Activated naive CD8-positive, alpha-beta T cell treated with anti-CD3 and anti-CD28 coated beads, Interleukin-2, amount 10 ng/mL, durations not matched to agents 7 days and 5 days (primary cell): ENCODE measurements around the gene CES5A. TPM values are rescaled to one million over a fixed set of nuclear protein-coding genes. Genes with fewer than 3 reads are reported as not detected.
"Not testable (repeated sequence)": the region's sequence is repeated elsewhere in the genome, so short reads cannot be mapped to it uniquely, and the experiment has no call there.

Experiments
- ATAC-seq: fragments of 150-1000 bp; cut with Tn5 transposase; one replicate; pipeline ENCODE4 v1.10.0; 2021; ENCODE audit warnings: low read depth, moderate library complexity
- POLR2A ChIA-PET: fragments of 350-600 bp; sonication (Branson Sonifier 250); formaldehyde crosslinking; loops from one replicate; lab custom pipeline; 2021; ENCODE audit warnings: antibody characterized with exemption; lab: Charles Lee
- DNase-seq: peaks from one replicate; pipeline ENCODE4 v3.0.0; 2021
- H3K27ac Mint-ChIP-seq: one replicate; pipeline ENCODE4 v1.8.0; 2022; ENCODE audit warnings: mild to moderate bottlenecking, mixed read lengths
- H3K27me3 Mint-ChIP-seq: one replicate; pipeline ENCODE4 v1.8.0; 2022; ENCODE audit warnings: mild to moderate bottlenecking, moderate library complexity, mixed read lengths
- H3K36me3 Mint-ChIP-seq: one replicate; pipeline ENCODE4 v1.8.0; 2021; ENCODE audit warnings: mild to moderate bottlenecking, mixed read lengths
- H3K4me1 Mint-ChIP-seq: one replicate; pipeline ENCODE4 v1.8.0; 2021; ENCODE audit warnings: mixed read lengths
- H3K4me3 Mint-ChIP-seq: one replicate; pipeline ENCODE4 v1.8.0; 2022; ENCODE audit warnings: mild to moderate bottlenecking, moderate library complexity, mixed read lengths
- H3K9me3 Mint-ChIP-seq: one replicate; pipeline ENCODE4 v1.8.0; 2021; ENCODE audit warnings: mixed read lengths
- total RNA-seq, 2 experiments: library from RNA; stranded (reverse); gene quantifications; one replicate each; pipeline ENCODE4 v1.2.3, GENCODE V29; 2021

CES5A gene
- not detected for total RNA-seq

DNA sequence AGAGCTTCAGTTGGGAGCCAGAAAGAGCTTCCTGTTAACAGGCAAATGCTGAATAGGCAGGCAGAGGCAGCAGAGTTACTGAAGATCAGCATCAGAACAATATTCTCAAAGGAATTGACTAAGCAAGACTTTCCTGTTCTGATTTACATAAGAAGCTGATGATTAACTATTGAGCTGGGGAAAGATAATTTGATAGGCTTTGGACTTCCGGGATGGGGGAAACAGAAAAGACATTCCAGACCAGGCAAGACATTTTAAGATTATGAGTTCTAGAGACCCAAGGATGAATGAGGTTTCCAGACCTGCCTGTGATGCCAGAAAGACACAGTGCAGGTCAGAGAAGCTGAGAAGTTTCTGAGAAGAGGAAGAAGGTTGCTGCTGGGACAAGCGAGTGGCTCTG lies at the start of gene CES5A:
Gene CES5A (minus strand): TSS at position 101 of the 400 bp plus-strand sequence. CDS start 152 bp downstream, outside the sequence.
- no peak for ATAC-seq
- POLR2A ChIA-PET = no interaction called here
- H3K4me1 Mint-ChIP-seq = no peaks in the 10 kb centered on the region
- H3K27ac Mint-ChIP-seq = no peak within 1 kb of the TSS
- no peaks in the 10 kb centered on the region for H3K27me3 Mint-ChIP-seq
- H3K9me3 Mint-ChIP-seq = peaks cover 1% of the 10 kb centered on the region
- no peak within 1 kb of the TSS for H3K4me3 Mint-ChIP-seq
- H3K36me3 Mint-ChIP-seq = no peaks in the 10 kb centered on the region
- no peak for DNase-seq

DNA sequence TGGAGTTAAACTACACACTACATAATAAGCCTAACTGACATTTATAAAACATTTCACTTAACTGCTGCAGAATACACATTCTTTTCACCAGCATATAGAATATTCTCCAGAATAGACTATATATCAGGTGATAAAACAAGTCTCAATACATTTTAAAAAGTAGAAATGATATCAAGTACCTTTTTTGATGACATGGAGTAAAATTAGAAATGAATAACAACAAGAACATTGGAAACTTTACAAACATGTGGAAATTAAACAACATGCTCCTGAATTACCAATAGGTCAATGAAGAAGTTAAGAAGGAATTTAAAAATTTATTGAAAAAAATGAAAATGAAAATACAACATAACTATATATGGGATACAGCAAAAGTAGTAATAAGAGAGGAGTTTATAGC lies 47.5 kb upstream of the CES5A start:
- H3K36me3 Mint-ChIP-seq = no peaks in the 10 kb centered on the region
- no peaks in the 10 kb centered on the region for H3K4me1 Mint-ChIP-seq
- POLR2A ChIA-PET = no interaction called here

GRCh38 chr16:55917373-55918160 lies 42.4 kb upstream of the CES5A start:
- no peak for ATAC-seq
- H3K9me3 Mint-ChIP-seq = no peaks in the 10 kb centered on the region

More for the DNA sequence above, 47.5 kb upstream of the CES5A start:
- no peak overlapping the region for H3K27ac Mint-ChIP-seq
- H3K4me3 Mint-ChIP-seq = no peak overlapping the region
- H3K27me3 Mint-ChIP-seq = peaks cover 21% of the 10 kb centered on the region
- no peak for DNase-seq
- no peaks in the 10 kb centered on the region for H3K9me3 Mint-ChIP-seq
- no peak for ATAC-seq

DNA sequence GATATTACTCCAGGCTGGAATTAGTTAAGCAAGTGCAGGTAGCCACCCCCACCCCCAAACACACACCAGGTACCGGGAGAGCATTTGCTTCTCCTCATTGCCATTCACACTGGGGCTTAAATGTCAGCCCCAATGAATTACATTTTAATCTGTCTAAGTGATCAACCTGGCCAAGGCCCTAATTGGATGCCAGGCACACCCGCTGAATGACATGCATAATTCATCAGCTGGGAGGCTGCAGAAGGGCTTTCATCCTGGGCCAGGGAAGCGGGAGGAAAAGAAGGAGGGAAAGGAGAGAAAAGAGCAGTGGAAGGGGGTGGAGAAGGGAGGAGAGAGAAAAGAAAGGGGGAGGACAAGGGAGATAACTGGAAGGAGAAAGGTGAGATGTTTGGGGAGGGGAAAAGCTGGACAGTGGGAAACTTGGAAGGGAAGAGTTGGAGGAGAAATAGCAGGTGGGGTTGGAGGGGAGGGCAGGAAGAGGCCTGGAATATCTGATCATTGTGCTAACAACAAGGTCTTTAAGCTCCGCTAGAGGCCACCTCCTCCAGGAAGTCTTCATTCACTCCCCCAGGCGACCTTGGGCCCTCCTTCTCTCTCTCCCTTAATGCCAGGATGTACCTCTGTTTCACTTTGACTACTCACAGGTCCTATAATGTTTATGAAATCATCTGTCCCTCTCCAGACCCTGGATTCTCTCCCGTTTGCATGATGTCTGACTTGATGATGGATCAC lies 40.1 kb upstream of the CES5A start:
- POLR2A ChIA-PET = no interaction called here
- DNase-seq = no peak
- Mint-ChIP-seq H3K27me3 (no peaks in the 10 kb centered on the region), H3K27ac (no peak overlapping the region), H3K9me3 (no peaks in the 10 kb centered on the region), H3K36me3 (no peaks in the 10 kb centered on the region), H3K4me3 (no peak overlapping the region), H3K4me1 (no peaks in the 10 kb centered on the region)
- no peak for ATAC-seq

More at GRCh38 chr16:55917373-55918160, 42.4 kb upstream of the CES5A start:
- DNase-seq = no peak
- POLR2A ChIA-PET = no interaction called here
- H3K36me3 Mint-ChIP-seq = no peaks in the 10 kb centered on the region
- peaks cover 7% of the 10 kb centered on the region for H3K27me3 Mint-ChIP-seq
- H3K4me1 Mint-ChIP-seq = no peaks in the 10 kb centered on the region
- H3K27ac Mint-ChIP-seq = no peak overlapping the region
- H3K4me3 Mint-ChIP-seq = no peak overlapping the region

- Mint-ChIP-seq H3K36me3 (no peaks in the 10 kb centered on the region), H3K27ac (no peak overlapping the region), H3K4me3 (no peak overlapping the region), H3K4me1 (no peaks in the 10 kb centered on the region), H3K27me3 (no peaks in the 10 kb centered on the region), H3K9me3 (no peaks in the 10 kb centered on the region)
- DNase-seq = no peak
- no peak for ATAC-seq
- POLR2A ChIA-PET = no interaction called here
These were observed 39.2 kb upstream of the CES5A start for GRCh38 chr16:55914383-55914782.

GRCh38 chr16:55913716-55914115 lies 38.5 kb upstream of the CES5A start:
- no peak overlapping the region for H3K4me3 Mint-ChIP-seq
- no peaks in the 10 kb centered on the region for H3K27me3 Mint-ChIP-seq
- H3K36me3 Mint-ChIP-seq = no peaks in the 10 kb centered on the region
- POLR2A ChIA-PET = no interaction called here
- DNase-seq = no peak
- no peak for ATAC-seq
- H3K27ac Mint-ChIP-seq = no peak overlapping the region
- no peaks in the 10 kb centered on the region for H3K9me3 Mint-ChIP-seq
- H3K4me1 Mint-ChIP-seq = no peaks in the 10 kb centered on the region

GRCh38 chr16:55913121-55913520 lies 37.9 kb upstream of the CES5A start:
- H3K27ac Mint-ChIP-seq, H3K4me1 Mint-ChIP-seq, ATAC-seq, H3K27me3 Mint-ChIP-seq, H3K36me3 Mint-ChIP-seq, H3K9me3 Mint-ChIP-seq, POLR2A ChIA-PET, H3K4me3 Mint-ChIP-seq, DNase-seq: not testable (repeated sequence)

- Mint-ChIP-seq H3K36me3 (no peaks in the 10 kb centered on the region), H3K27me3 (no peaks in the 10 kb centered on the region), H3K4me3 (no peak overlapping the region), H3K27ac (no peak overlapping the region), H3K4me1 (no peaks in the 10 kb centered on the region), H3K9me3 (no peaks in the 10 kb centered on the region)
- ATAC-seq = no peak
- DNase-seq = no peak
- POLR2A ChIA-PET = no interaction called here
These were observed 36.8 kb upstream of the CES5A start for GRCh38 chr16:55912022-55912421.

GRCh38 chr16:55911616-55912015 lies 36.4 kb upstream of the CES5A start:
- POLR2A ChIA-PET = no interaction called here
- Mint-ChIP-seq H3K27me3 (no peaks in the 10 kb centered on the region), H3K27ac (no peak overlapping the region), H3K4me3 (no peak overlapping the region), H3K36me3 (no peaks in the 10 kb centered on the region), H3K9me3 (no peaks in the 10 kb centered on the region), H3K4me1 (no peaks in the 10 kb centered on the region)
- DNase-seq (no peak), ATAC-seq (no peak)

GRCh38 chr16:55909876-55910275 lies 34.7 kb upstream of the CES5A start:
- DNase-seq (no peak), ATAC-seq (no peak)
- H3K9me3 Mint-ChIP-seq = no peaks in the 10 kb centered on the region
- no peaks in the 10 kb centered on the region for H3K4me1 Mint-ChIP-seq
- POLR2A ChIA-PET = no interaction called here
- H3K27me3 Mint-ChIP-seq = no peaks in the 10 kb centered on the region
- no peaks in the 10 kb centered on the region for H3K36me3 Mint-ChIP-seq
- no peak overlapping the region for H3K4me3 Mint-ChIP-seq
- no peak overlapping the region for H3K27ac Mint-ChIP-seq

- no peak overlapping the region for H3K27ac Mint-ChIP-seq
- no peaks in the 10 kb centered on the region for H3K36me3 Mint-ChIP-seq
- DNase-seq (no peak), ATAC-seq (no peak)
- POLR2A ChIA-PET = no interaction called here
- H3K4me3 Mint-ChIP-seq = no peak overlapping the region
- no peaks in the 10 kb centered on the region for H3K4me1 Mint-ChIP-seq
- H3K27me3 Mint-ChIP-seq = no peaks in the 10 kb centered on the region
- H3K9me3 Mint-ChIP-seq = peaks cover 2% of the 10 kb centered on the region
These were observed 33.5 kb upstream of the CES5A start for GRCh38 chr16:55908641-55909040.

GRCh38 chr16:55907661-55908060 lies 32.5 kb upstream of the CES5A start:
- POLR2A ChIA-PET = no interaction called here
- DNase-seq (no peak), ATAC-seq (no peak)
- H3K27ac Mint-ChIP-seq = no peak overlapping the region
- H3K27me3 Mint-ChIP-seq = no peaks in the 10 kb centered on the region
- H3K9me3 Mint-ChIP-seq = peaks cover 5% of the 10 kb centered on the region
- H3K36me3 Mint-ChIP-seq = no peaks in the 10 kb centered on the region
- no peak overlapping the region for H3K4me3 Mint-ChIP-seq
- H3K4me1 Mint-ChIP-seq = no peaks in the 10 kb centered on the region

DNA sequence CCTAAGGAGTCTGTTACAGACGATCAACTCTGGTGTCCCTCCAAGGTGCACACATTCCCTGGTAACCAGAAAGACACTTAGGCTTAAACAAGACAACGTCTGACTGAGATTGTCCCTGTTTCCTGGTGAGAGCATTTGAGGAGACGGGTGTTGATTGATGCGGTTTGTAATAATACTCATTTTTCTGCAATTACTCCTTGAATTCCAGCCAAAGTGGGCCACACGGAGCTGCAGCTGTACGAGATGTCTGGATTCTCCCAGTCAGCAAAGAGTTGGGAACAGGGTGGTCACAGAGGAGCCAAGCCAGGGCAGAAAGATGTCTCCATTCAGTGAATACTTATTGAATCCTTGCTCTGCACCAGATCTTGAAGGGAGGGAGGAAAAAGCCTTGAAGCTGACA lies 30.9 kb upstream of the CES5A start:
- H3K4me3 Mint-ChIP-seq = no peak overlapping the region
- H3K9me3 Mint-ChIP-seq = peaks cover 6% of the 10 kb centered on the region
- no peaks in the 10 kb centered on the region for H3K4me1 Mint-ChIP-seq
- no peaks in the 10 kb centered on the region for H3K27me3 Mint-ChIP-seq
- POLR2A ChIA-PET = no interaction called here
- no peak overlapping the region for H3K27ac Mint-ChIP-seq
- H3K36me3 Mint-ChIP-seq = no peaks in the 10 kb centered on the region
- ATAC-seq = no peak
- DNase-seq = no peak

DNA sequence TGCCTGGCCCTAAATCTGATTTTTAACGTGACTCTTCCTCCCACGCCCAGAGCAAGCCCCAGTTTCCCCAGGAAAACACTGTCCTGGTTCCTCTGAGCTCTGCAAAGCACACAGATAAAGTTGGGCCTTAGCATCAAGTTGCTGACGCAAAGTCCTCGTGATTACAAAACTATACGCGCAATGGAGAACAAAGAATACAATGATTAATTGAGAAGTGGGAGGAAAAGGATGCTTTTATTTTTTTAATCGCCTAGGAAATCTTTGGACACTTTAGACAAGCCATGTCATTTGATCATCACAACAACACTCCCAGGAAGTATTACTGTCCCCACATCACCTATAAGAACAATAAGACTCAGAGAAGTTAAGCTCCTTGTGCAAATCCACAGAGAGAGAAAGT lies 30.5 kb upstream of the CES5A start:
- H3K27ac Mint-ChIP-seq = no peak overlapping the region
- H3K9me3 Mint-ChIP-seq = peaks cover 6% of the 10 kb centered on the region
- POLR2A ChIA-PET = no interaction called here
- ATAC-seq = no peak
- DNase-seq = no peak
- H3K36me3 Mint-ChIP-seq = no peaks in the 10 kb centered on the region
- H3K4me1 Mint-ChIP-seq = no peaks in the 10 kb centered on the region
- no peak overlapping the region for H3K4me3 Mint-ChIP-seq
- H3K27me3 Mint-ChIP-seq = no peaks in the 10 kb centered on the region
